GM12878 (cell line): ENCODE data around the gene WDR13. TPM values are rescaled to one million over a fixed set of nuclear protein-coding genes. Genes with fewer than 3 reads are reported as not detected.

Source experiments
- ATAC-seq: fragments of 200-7000 bp; cut with Tn5 transposase; 3 replicates; pipeline ENCODE4 v1.9.1; 2020; ENCODE audit warnings: mild to moderate bottlenecking, moderate library complexity
- BruUV-seq: library from RNA; stranded (reverse); fragments of 400-500 nt; replicated peaks from 2 replicates; lab custom pipeline; 2021; lab: Mats Ljungman, UMichigan
- CTCF ChIA-PET: fragments of 300-600 bp; sonication (Branson Sonifier 250); formaldehyde crosslinking; extraction: SDS; loops from one replicate; lab custom pipeline; 2021; ENCODE audit warnings: inconsistent platforms; lab: Yijun Ruan, JAX
- POLR2A ChIA-PET: fragments of 350-600 bp; formaldehyde crosslinking; extraction: SDS; loops from one replicate; lab custom pipeline; 2021; ENCODE audit warnings: inconsistent platforms; lab: Charles Lee
- RAD21 ChIA-PET: fragments of 300-600 bp; sonication (Branson Sonifier 250); formaldehyde crosslinking; loops from one replicate; lab custom pipeline; 2023; ENCODE audit warnings: antibody characterized with exemption; ENCODE audit not compliant: unreplicated experiment; lab: Charles Lee
- SMC1A ChIA-PET: fragments of 300-600 bp; sonication (Branson Sonifier 250); formaldehyde crosslinking; loops from one replicate; lab custom pipeline; 2023; ENCODE audit not compliant: unreplicated experiment, uncharacterized antibody; lab: Charles Lee
- DNase-seq: peaks from one replicate; pipeline ENCODE4 v3.0.0-alpha.2; 2011; ENCODE audit warnings: low read depth, low spot score
- FAIRE-seq: peaks from 3 replicates; lab custom pipeline; 2011; peaks lifted over from hg19 to GRCh38; lab: Jason Lieb, UNC
- H2AFZ ChIP-seq: 2 replicates; pipeline ENCODE4 v1.6.0; 2011; ENCODE audit warnings: low read depth, low read length, control low read depth; ENCODE audit not compliant: control insufficient read depth
- H3K27ac ChIP-seq: 2 replicates; pipeline ENCODE4 v1.5.1; 2011; ENCODE audit warnings: control low read depth; ENCODE audit not compliant: control insufficient read depth, insufficient read depth
- H3K27me3 ChIP-seq, 2 experiments: replicated peaks in 1 of 2; 2 replicates each; pipeline versions ENCODE4 v1.6.0 to v1.6.1; 2011; ENCODE audit warnings: low read length in 1 of 2; ENCODE audit not compliant: control insufficient read depth in 2 of 2, insufficient read depth in 2 of 2
- H3K36me3 ChIP-seq, 2 experiments: 2 replicates each; pipeline ENCODE4 v1.5.1; 2011; ENCODE audit warnings: low read length in 1 of 2; ENCODE audit not compliant: control insufficient read depth in 2 of 2, insufficient read depth in 2 of 2
- H3K4me1 ChIP-seq: 2 replicates; pipeline ENCODE4 v1.6.1; 2011; ENCODE audit warnings: mild to moderate bottlenecking, low read length, moderate library complexity, mixed read lengths; ENCODE audit not compliant: control insufficient read depth, insufficient read depth
- H3K4me2 ChIP-seq: 2 replicates; pipeline ENCODE4 v1.6.0; 2011; ENCODE audit warnings: control low read depth; ENCODE audit not compliant: control insufficient read depth, insufficient read depth
- H3K4me3 ChIP-seq: fragments of 200-600 bp; sonication (generic); 2 replicates; pipeline ENCODE4 v1.5.1; 2016
- H3K79me2 ChIP-seq: 2 replicates; pipeline ENCODE4 v1.6.0; 2011; ENCODE audit warnings: low read length; ENCODE audit not compliant: control insufficient read depth, insufficient read depth
- H3K9ac ChIP-seq: 2 replicates; pipeline ENCODE4 v1.8.0; 2011; ENCODE audit warnings: low read length, control low read depth, mixed read lengths; ENCODE audit not compliant: control insufficient read depth, insufficient read depth
- H3K9me3 ChIP-seq: replicated peaks from 3 replicates; pipeline ENCODE4 v1.5.1; 2011; ENCODE audit warnings: mild to moderate bottlenecking, low read length; ENCODE audit not compliant: control insufficient read depth, insufficient read depth
- H4K20me1 ChIP-seq: 2 replicates; pipeline ENCODE4 v1.6.0; 2011; ENCODE audit not compliant: control insufficient read depth, insufficient read depth
- BACH1 ChIP-seq: fragments of 450-650 bp; IDR thresholded peaks from 2 replicates; pipeline ENCODE4 v1.6.1; 2017; ENCODE audit warnings: mild to moderate bottlenecking, borderline replicate concordance
- ESRRA ChIP-seq: IDR thresholded peaks from 2 replicates; pipeline ENCODE4 v1.6.1; 2012; ENCODE audit warnings: mild to moderate bottlenecking, low read length, improper control_type of control experiment
- MXI1 ChIP-seq: fragments of 150-350 bp; IDR thresholded peaks from 2 replicates; pipeline ENCODE4 v1.6.1; 2011; ENCODE audit warnings: low read depth, mild to moderate bottlenecking, inconsistent platforms, low read length, improper control_type of control experiment
- NFIC ChIP-seq: IDR thresholded peaks from 2 replicates; pipeline ENCODE4 v1.6.1; 2012; ENCODE audit warnings: low read depth, mild to moderate bottlenecking, inconsistent platforms, low read length, moderate library complexity
- POLR2AphosphoS5 ChIP-seq: IDR thresholded peaks from 2 replicates; pipeline ENCODE4 v1.6.1; 2011; ENCODE audit warnings: mild to moderate bottlenecking, low read length, inconsistent platforms
- ZNF274 ChIP-seq: IDR thresholded peaks from one replicate; pipeline ENCODE4 v1.8.0; 2011; ENCODE audit not compliant: insufficient read length, insufficient read depth
- WGBS: methylation state at CpG from one replicate; pipeline ENCODE4 v1.1.6; 2016; ENCODE audit warnings: low lambda C conversion rate; ENCODE audit not compliant: insufficient replicate concordance, insufficient coverage; ENCODE audit errors: missing lambda C conversion rate; 5-methylcytosine and 5-hydroxymethylcytosine counted together
- in situ Hi-C: fragments of 300-500 bp; cut with MboI; formaldehyde crosslinking; loops from 9 replicates; pipeline ENCODE4 v1.14.3; 2018; ENCODE audit warnings: mixed read lengths
- intact Hi-C: fragments of 100-400 bp; cut with micrococcal nuclease; formaldehyde crosslinking; loops from one replicate; pipeline ENCODE4 v1.14.2; 2022; ENCODE audit not compliant: unreplicated experiment
- polyA plus RNA-seq, 11 experiments: library from polyadenylated mRNA; depleted of rRNA in 4 of 11; unstranded in 6 of 11; stranded (reverse) in 5 of 11; fragments of >200 nt; fragmentation: Nextera tagmentation in 4 of 11; fragmentation: Illumina TruSeq in 1 of 11; extraction: Ambion mirVana in 4 of 11; extraction: Trizol in 1 of 11; gene quantifications; 1 replicate in 1 of 11; 2 replicates in 10 of 11; pipeline versions ENCODE4 v1.2.1 to v1.2.3, GENCODE V29; 2011 to 2016; ENCODE audit warnings: inconsistent platforms in 2 of 11, missing spikeins in 2 of 11, low read depth in 1 of 11
- total RNA-seq, 4 experiments: library from RNA; depleted of rRNA in 3 of 4; stranded (reverse); fragments of >200 nt in 3 of 4; fragmentation: Illumina TruSeq in 1 of 4; extraction: Trizol in 1 of 4; gene quantifications; 2 replicates each; pipeline versions ENCODE4 v1.2.1 to v1.2.3, GENCODE V29; 2013 to 2021
- TF ChIP-seq, protein P1 (sequence below): fragments of 450-650 bp; IDR thresholded peaks from 2 replicates; pipeline ENCODE4 v1.6.1; 2017; ENCODE audit warnings: low read depth, mild to moderate bottlenecking, moderate library complexity
- TF ChIP-seq, protein P2 (sequence below): fragments of 450-650 bp; IDR thresholded peaks from 2 replicates; pipeline ENCODE4 v1.6.1; 2017; ENCODE audit warnings: antibody characterized with exemption, mild to moderate bottlenecking, moderate library complexity
- TF ChIP-seq, protein P3 (sequence below): IDR thresholded peaks from 2 replicates; pipeline ENCODE4 v1.6.1; 2012; ENCODE audit warnings: low read length, inconsistent platforms

WDR13 gene
- total and polyA plus RNA-seq, 10 of the 15 experiments (the other 5 are each of a cell fraction or from before 2014, with no cell fraction given) = 6.9 to 62.7 (median 28.9) TPM

DNA sequence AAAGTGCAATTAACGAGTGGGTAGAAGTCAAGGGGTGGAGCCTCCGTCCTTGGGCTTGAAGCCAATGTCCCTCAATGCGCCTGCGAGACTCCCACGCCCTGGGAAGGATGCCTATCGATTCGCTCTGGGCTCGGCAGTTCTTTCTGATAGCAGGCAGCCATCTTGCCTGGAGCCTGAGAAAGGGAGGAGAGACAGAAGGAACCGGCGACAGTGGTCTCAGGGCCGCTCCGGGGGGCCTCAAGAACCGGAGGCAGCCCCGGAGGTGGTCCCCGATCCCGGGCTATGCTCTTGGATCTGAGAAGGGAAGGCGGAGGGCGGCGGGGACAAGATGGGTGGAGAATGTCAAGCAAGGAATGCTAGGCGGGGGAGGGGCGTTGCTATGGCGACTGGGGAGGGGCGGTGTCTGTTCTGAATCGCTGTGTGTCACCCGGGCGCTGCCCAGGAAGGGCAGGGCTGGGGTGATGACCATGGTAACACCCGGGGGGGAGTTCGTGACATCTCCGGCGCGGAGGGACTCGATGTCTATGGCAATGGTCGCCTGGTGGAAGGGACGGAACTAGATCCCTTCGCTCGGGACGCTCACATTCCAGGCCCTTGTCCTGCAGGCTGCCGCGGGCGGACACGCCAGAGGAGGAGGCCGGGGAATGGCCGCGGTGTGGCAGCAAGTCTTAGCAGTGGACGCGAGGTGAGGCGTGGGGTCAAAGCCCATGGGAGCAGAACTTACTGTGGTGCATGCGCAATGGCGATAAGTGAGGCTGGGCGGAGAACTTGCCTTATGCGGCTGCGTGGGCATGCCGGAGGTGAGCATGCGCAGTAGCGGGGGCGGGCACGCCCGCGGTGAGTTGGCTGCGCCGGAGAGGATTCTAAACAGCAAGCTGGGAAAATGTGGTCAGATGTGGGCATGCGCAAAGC, at the start of gene WDR13 (continued):
- TF ChIP-seq, protein P1, sequence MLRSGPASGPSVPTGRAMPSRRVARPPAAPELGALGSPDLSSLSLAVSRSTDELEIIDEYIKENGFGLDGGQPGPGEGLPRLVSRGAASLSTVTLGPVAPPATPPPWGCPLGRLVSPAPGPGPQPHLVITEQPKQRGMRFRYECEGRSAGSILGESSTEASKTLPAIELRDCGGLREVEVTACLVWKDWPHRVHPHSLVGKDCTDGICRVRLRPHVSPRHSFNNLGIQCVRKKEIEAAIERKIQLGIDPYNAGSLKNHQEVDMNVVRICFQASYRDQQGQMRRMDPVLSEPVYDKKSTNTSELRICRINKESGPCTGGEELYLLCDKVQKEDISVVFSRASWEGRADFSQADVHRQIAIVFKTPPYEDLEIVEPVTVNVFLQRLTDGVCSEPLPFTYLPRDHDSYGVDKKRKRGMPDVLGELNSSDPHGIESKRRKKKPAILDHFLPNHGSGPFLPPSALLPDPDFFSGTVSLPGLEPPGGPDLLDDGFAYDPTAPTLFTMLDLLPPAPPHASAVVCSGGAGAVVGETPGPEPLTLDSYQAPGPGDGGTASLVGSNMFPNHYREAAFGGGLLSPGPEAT = peak; percentile 49; the same call in 1 of the 2 replicates
- TF ChIP-seq, protein P2, sequence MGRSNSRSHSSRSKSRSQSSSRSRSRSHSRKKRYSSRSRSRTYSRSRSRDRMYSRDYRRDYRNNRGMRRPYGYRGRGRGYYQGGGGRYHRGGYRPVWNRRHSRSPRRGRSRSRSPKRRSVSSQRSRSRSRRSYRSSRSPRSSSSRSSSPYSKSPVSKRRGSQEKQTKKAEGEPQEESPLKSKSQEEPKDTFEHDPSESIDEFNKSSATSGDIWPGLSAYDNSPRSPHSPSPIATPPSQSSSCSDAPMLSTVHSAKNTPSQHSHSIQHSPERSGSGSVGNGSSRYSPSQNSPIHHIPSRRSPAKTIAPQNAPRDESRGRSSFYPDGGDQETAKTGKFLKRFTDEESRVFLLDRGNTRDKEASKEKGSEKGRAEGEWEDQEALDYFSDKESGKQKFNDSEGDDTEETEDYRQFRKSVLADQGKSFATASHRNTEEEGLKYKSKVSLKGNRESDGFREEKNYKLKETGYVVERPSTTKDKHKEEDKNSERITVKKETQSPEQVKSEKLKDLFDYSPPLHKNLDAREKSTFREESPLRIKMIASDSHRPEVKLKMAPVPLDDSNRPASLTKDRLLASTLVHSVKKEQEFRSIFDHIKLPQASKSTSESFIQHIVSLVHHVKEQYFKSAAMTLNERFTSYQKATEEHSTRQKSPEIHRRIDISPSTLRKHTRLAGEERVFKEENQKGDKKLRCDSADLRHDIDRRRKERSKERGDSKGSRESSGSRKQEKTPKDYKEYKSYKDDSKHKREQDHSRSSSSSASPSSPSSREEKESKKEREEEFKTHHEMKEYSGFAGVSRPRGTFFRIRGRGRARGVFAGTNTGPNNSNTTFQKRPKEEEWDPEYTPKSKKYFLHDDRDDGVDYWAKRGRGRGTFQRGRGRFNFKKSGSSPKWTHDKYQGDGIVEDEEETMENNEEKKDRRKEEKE = no peak
- TF ChIP-seq MXI1 (peak; percentile 28), ZNF274 (no peak), NFIC (no peak), BACH1 (0 out of 2 replicates have a peak, but pooled peaks have one; percentile 56)

DNA sequence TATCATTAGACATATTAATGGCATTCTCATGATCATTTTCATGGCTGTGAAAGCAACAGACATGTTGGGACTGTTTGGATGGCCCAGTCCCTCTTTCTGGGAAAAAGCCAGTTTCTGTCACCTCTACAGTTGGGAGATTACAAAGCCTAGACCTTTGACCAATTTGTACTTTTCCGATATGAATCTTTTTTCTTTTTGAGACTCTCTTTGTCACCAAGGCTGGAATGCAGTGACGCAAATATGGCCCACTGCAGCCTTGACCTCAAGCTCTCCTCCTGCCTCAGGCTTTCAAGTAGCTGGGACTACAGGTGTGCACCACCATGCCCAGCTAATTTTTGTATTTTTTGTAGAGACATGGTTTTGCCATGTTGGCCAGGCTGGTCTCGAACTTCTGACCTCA, 48.4 kb upstream of the WDR13 start:
- H3K79me2 ChIP-seq = no peaks in the 10 kb centered on the region
- RAD21 ChIA-PET = no interaction called here
- no peaks in the 10 kb centered on the region for H3K4me1 ChIP-seq
- SMC1A ChIA-PET = no interaction called here
- ATAC-seq = no peak
- H3K27me3 ChIP-seq = no peaks in the 10 kb centered on the region
- intact Hi-C loops (no loop called here), in situ Hi-C loops (no loop called here)
- no peak for FAIRE-seq
- H4K20me1 ChIP-seq = no peaks in the 10 kb centered on the region
- no peak overlapping the region for H3K9ac ChIP-seq
- no peak overlapping the region for H2AFZ ChIP-seq
- peaks cover 0 to 5% of the 10 kb centered on the region in 2 experiments; a peak in 2 of 4 replicates for H3K36me3 ChIP-seq
- DNase-seq = no peak
- H3K27ac ChIP-seq = no peak overlapping the region
- no peak overlapping the region for H3K4me2 ChIP-seq
- CTCF ChIA-PET = no interaction called here
- TF ChIP-seq NFIC (no peak), POLR2AphosphoS5 (no peak), ESRRA (no peak)
- TF ChIP-seq, protein P3, sequence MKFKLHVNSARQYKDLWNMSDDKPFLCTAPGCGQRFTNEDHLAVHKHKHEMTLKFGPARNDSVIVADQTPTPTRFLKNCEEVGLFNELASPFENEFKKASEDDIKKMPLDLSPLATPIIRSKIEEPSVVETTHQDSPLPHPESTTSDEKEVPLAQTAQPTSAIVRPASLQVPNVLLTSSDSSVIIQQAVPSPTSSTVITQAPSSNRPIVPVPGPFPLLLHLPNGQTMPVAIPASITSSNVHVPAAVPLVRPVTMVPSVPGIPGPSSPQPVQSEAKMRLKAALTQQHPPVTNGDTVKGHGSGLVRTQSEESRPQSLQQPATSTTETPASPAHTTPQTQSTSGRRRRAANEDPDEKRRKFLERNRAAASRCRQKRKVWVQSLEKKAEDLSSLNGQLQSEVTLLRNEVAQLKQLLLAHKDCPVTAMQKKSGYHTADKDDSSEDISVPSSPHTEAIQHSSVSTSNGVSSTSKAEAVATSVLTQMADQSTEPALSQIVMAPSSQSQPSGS = no peak
- no TSS peak for BruUV-seq
- POLR2A ChIA-PET = interaction anchor here (1.5 kb wide), 1 partner anchor 11 kb away, joined by 5 read pairs; no protein-coding TSS in a partner anchor
- no peaks in the 10 kb centered on the region; the same call in 2 of the 3 replicates for H3K9me3 ChIP-seq
- H3K4me3 ChIP-seq = no peak overlapping the region
- WGBS = 72% methylated on average over 3 of the region's 3 CpGs
